ENCODE data around the gene CD33.

DNA sequence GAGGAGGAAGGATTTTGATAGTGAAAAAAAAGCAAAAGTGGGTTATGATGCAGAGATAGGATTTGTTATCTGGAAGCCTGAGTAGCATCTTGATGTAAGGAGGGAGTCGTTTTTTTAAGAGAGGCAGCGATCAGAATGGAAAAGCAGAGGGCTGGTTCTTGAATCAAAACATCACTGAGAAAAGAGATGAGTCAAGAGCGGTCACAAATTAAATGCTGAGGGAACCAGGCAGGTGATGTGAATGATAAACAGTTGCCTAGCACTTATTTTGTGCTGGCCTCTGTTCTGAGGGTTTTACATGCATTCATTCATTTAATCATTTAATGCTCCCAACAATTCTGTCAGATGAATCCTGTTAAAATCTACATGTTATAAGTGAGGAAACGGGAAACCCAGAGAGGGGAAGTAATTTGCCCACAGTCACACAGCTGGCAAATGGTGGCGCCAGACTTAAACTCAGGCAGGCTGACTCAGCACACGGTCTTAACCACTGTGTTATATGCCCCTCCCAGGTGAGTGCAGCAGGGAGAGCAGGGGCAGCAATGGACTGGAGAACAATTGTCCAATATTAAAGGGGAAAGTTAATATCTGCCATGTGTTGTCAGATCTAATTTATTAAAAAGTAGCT lies 47.4 kb downstream of the CD33 start:
- TF ChIP-seq, protein P1, sequence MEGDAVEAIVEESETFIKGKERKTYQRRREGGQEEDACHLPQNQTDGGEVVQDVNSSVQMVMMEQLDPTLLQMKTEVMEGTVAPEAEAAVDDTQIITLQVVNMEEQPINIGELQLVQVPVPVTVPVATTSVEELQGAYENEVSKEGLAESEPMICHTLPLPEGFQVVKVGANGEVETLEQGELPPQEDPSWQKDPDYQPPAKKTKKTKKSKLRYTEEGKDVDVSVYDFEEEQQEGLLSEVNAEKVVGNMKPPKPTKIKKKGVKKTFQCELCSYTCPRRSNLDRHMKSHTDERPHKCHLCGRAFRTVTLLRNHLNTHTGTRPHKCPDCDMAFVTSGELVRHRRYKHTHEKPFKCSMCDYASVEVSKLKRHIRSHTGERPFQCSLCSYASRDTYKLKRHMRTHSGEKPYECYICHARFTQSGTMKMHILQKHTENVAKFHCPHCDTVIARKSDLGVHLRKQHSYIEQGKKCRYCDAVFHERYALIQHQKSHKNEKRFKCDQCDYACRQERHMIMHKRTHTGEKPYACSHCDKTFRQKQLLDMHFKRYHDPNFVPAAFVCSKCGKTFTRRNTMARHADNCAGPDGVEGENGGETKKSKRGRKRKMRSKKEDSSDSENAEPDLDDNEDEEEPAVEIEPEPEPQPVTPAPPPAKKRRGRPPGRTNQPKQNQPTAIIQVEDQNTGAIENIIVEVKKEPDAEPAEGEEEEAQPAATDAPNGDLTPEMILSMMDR (IDR thresholded peaks at IDR 0.05; ENCODE audit: low read length): no peak
- TF ChIP-seq EZH2 (optimal IDR thresholded peaks at IDR 0.05; ENCODE audit: low read depth, low read length) (no peak), EZH2phosphoT487 (IDR thresholded peaks at IDR 0.05; ENCODE audit: low read length) (no peak)

Measured in MM.1S (cell line).